Peyer's patch (tissue), 4 donors: ENCODE data around the gene ZNF764. TPM values are rescaled to one million over a fixed set of nuclear protein-coding genes. Genes with fewer than 3 reads are reported as not detected.
"Not testable (repeated sequence)": the region's sequence is repeated elsewhere in the genome, so short reads cannot be mapped to it uniquely, and the experiment has no call there.

Experiments
- DNase-seq, 3 donors: peaks; one replicate each; pipeline ENCODE4 v3.0.0-alpha.2; 2017 to 2019
- H3K27ac ChIP-seq, 4 donors: fragments of 200-600 bp; sonication (generic); one replicate each; pipeline ENCODE4 v1.5.1; 2016 to 2019
- H3K27me3 ChIP-seq, 2 donors: fragments of 200-600 bp; sonication (generic); one replicate each; pipeline ENCODE4 v1.5.1; 2019
- H3K36me3 ChIP-seq, 3 donors: fragments of 200-600 bp; sonication (generic); one replicate each; pipeline ENCODE4 v1.5.1; 2016 to 2019
- H3K4me1 ChIP-seq, 4 donors: fragments of 200-600 bp; sonication (generic); one replicate each; pipeline ENCODE4 v1.5.1; 2016 to 2019
- H3K4me3 ChIP-seq, 4 donors: fragments of 200-600 bp; sonication (generic); 1 replicate in 3 of 4; 2 replicates in 1 of 4; pipeline ENCODE4 v1.5.1; 2016 to 2019; ENCODE audit warnings: mild to moderate bottlenecking in 1 of 4
- H3K9me3 ChIP-seq, 4 donors: fragments of 200-600 bp; sonication (generic); one replicate each; pipeline ENCODE4 v1.5.1; 2016 to 2019; ENCODE audit warnings: mild to moderate bottlenecking in 1 of 4
- CTCF ChIP-seq, 6 experiments: fragments of 450-650 bp in 4 of 6; fragments of 200-600 bp in 2 of 6; sonication (generic) in 1 of 6; IDR thresholded peaks; one replicate each; pipeline ENCODE4 v1.5.1; 2017 to 2019; ENCODE audit warnings: antibody characterized with exemption in 6 of 6, mild to moderate bottlenecking in 3 of 6, moderate library complexity in 1 of 6
- POLR2A ChIP-seq, 2 donors: fragments of 450-650 bp; IDR thresholded peaks; one replicate each; pipeline ENCODE4 v1.5.1; 2017; ENCODE audit warnings: antibody characterized with exemption in 2 of 2, mild to moderate bottlenecking in 2 of 2, moderate library complexity in 2 of 2
- total RNA-seq, 4 donors: library from RNA; depleted of rRNA; stranded (reverse); fragments of >200 nt; gene quantifications; one replicate each; pipeline ENCODE4 v1.1.0, GENCODE V29; 2016

ZNF764 gene
- total RNA-seq, 4 donors from 2014 or later, result 5.8 to 22.5 (median 19.8) TPM

DNA sequence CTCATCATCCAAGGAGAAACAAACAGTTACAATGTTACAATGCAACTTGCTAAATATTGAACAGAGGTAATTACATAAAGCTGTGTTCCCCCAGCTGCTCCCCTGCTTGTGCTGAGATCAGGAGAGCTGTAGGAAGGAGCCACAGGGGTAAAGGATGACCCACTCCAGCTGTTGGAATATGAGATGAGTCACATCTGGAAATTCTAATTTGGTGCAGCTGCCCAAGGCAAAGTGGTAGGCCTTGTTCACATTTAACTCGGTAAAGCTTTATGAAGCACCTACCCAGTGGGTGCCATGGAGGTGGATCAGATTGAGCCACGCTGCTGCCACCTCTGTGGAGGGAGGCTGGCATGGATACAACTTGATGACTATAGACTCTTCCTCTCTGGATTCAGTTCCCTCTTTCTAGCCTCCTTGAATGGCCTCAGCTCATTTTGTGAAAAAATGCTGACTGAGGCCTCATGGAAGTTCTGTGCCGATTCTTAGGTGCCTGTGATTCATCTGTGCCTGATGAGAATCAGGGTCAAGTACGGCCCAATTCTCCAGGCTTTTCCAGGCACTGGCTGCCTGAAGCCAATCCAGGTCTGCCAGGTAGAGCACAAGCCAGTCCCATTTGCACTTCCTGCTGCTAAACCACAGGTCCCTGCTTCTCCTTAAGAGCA is 44.6 kb upstream of the ZNF764 start:
- Histone ChIP-seq H3K4me1 (peaks cover 0 to 11% (median 0%) of the 10 kb centered on the region in 4 donors), H3K27me3 (no peaks in the 10 kb centered on the region), H3K4me3 (no peak overlapping the region), H3K27ac (no peak overlapping the region), H3K36me3 (peaks cover 0 to 51% (median 0%) of the 10 kb centered on the region in 3 donors), H3K9me3 (no peaks in the 10 kb centered on the region)
- no peak for DNase-seq
- TF ChIP-seq POLR2A (IDR thresholded peaks at IDR 0.05) (no peak), CTCF (IDR thresholded peaks at IDR 0.05) (no peak)

DNA sequence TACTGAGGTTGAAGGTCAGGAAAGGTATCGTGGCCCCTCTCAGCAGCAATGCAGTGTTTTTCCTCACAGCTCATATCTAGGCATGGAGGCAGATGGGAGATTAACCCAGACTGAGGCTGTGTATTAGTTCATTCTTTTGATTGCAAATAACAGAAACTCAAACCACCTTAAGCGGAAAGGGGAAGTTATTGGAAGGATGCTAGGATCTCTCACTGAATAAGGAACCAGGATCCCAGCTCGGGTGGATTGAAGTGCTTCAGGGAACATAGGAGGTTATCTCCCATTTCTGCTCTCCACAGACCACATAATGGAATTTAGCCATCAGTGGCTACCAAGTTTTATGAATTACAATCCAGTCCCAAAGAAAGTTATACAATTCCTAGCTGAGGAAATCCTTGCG is 43.8 kb upstream of the ZNF764 start:
- Histone ChIP-seq H3K27ac (no peak overlapping the region), H3K9me3 (no peaks in the 10 kb centered on the region), H3K4me3 (no peak overlapping the region), H3K36me3 (peaks cover 0 to 46% (median 0%) of the 10 kb centered on the region in 3 donors), H3K4me1 (peaks cover 0 to 11% (median 0%) of the 10 kb centered on the region in 4 donors), H3K27me3 (no peaks in the 10 kb centered on the region)
- no peak for DNase-seq
- no peak for TF ChIP-seq CTCF (IDR thresholded peaks at IDR 0.05)
- TF ChIP-seq POLR2A (IDR thresholded peaks at IDR 0.05), result no peak

- H3K4me3 ChIP-seq, result no peak overlapping the region
- H3K27ac ChIP-seq, result no peak overlapping the region
- no peak for DNase-seq
- H3K36me3 ChIP-seq, result peaks cover 0 to 37% (median 0%) of the 10 kb centered on the region in 3 donors
- TF ChIP-seq CTCF (IDR thresholded peaks at IDR 0.05) (no peak), POLR2A (IDR thresholded peaks at IDR 0.05) (no peak)
- H3K4me1 ChIP-seq, result peaks cover 0 to 11% (median 0%) of the 10 kb centered on the region in 4 donors
- no peaks in the 10 kb centered on the region for H3K9me3 ChIP-seq
- H3K27me3 ChIP-seq, result no peaks in the 10 kb centered on the region
These were observed 42.8 kb upstream of the ZNF764 start for GRCh38 chr16:30600929-30601328.

DNA sequence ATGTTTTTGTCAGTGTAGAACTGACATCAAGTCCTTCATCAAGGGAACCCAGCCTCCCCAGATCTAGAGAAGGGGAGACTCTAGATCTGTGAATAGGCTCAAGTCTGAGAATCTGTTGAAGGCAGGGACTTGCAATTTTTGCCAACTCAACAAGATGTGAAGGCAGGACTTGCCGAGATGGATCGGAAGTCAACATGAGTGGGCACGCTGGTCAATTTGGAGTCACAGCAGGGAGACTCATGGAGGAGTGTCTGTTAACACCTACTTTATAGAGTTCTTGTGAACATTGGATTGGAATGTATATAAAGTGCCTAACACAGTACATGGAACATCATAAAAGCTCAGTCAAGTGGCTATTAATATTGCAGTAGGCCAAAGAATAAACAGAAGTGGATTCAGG is 42.0 kb upstream of the ZNF764 start:
- H3K4me1 ChIP-seq, result peaks cover 0 to 11% (median 0%) of the 10 kb centered on the region in 4 donors
- H3K27me3 ChIP-seq, result no peaks in the 10 kb centered on the region
- no peaks in the 10 kb centered on the region for H3K9me3 ChIP-seq
- DNase-seq, result no peak
- TF ChIP-seq CTCF (IDR thresholded peaks at IDR 0.05), result no peak
- no peak for TF ChIP-seq POLR2A (IDR thresholded peaks at IDR 0.05)
- peaks cover 0 to 30% (median 0%) of the 10 kb centered on the region in 3 donors for H3K36me3 ChIP-seq
- H3K4me3 ChIP-seq, result no peak overlapping the region
- H3K27ac ChIP-seq, result no peak overlapping the region

- DNase-seq, result no peak
- Histone ChIP-seq H3K9me3 (no peaks in the 10 kb centered on the region), H3K27ac (no peak overlapping the region), H3K4me1 (peaks cover 0 to 6% (median 0%) of the 10 kb centered on the region in 4 donors), H3K36me3 (no peaks in the 10 kb centered on the region), H3K4me3 (no peak overlapping the region), H3K27me3 (no peaks in the 10 kb centered on the region)
- TF ChIP-seq CTCF (IDR thresholded peaks at IDR 0.05), result no peak
- no peak for TF ChIP-seq POLR2A (IDR thresholded peaks at IDR 0.05)
These were observed 34.7 kb upstream of the ZNF764 start for GRCh38 chr16:30592871-30593270.

GRCh38 chr16:30590869-30591268 is 32.7 kb upstream of the ZNF764 start:
- H3K4me3 ChIP-seq, H3K36me3 ChIP-seq, H3K9me3 ChIP-seq, DNase-seq, H3K27me3 ChIP-seq: not testable (repeated sequence)
- H3K4me1 ChIP-seq, result peaks cover 0 to 18% (median 2%) of the 10 kb centered on the region in 4 donors
- peak overlapping the region in 2 of 4 donors; percentile 20 to 62 for H3K27ac ChIP-seq

- H3K36me3 ChIP-seq, H3K27ac ChIP-seq, H3K27me3 ChIP-seq, DNase-seq, H3K9me3 ChIP-seq, H3K4me3 ChIP-seq: not testable (repeated sequence)
- H3K4me1 ChIP-seq, result peaks cover 0 to 23% (median 2%) of the 10 kb centered on the region in 4 donors
These were observed 31.4 kb upstream of the ZNF764 start for GRCh38 chr16:30589582-30589981.
